ENCODE data around the gene TBC1D30.

TBC1D30 gene

DNA sequence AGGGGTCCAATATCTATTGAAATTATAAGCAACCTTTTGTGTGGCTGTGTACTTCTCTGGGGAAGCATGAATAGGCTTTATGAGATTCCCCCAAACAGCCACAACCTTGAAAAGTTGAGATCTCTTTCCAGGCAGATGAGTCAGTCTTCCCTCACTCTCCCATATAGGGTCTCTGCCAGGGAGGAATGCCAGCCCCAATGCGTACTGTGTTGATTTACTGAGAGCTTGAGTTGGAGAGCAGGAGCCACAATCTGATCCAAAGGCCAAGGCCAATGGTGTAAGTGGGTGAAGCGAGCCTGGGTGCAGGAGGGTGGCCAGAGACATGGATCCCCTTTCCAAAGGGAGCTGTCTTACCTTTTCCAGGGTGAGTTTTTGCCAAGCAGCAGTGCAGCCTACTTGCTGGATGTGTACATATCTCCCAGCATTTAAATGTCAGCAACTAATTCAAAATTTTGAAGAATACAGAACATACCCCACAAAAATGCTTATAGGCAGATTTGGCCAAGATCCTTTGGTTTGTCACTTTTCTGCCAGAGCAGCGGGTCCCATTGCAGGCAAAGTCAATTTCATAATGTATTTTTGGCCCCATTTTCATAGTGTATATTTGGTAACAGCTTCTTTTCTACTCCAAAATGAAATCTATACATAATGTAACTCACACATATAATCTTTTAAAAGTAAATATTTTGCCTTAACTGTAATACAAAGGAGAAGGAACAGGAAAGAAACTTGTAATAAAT, 88.2 kb downstream of the TBC1D30 start:
- DNase-seq (ENCODE audit: low read depth): no peak

DNA sequence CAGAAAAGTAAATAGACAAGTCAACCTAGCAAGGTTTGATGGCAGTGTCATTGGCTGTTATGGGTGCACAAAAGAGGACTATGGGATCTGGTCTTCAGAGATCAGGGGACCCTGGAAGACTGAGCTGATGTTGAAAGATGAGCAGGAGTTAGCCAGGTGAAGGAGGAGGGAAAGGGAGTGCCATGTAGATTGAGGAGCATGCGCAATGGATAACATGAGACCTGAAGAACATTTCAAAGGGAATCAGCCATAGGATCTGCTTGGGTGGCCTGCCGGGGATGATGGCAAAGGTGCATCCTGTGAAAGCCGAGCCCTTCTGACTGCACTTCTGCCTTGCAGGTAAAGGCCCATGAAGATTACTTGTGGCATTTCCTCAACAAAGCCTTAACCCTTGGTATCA, 90.8 kb downstream of the TBC1D30 start:
- no peak for DNase-seq (ENCODE audit: low read depth)

DNA sequence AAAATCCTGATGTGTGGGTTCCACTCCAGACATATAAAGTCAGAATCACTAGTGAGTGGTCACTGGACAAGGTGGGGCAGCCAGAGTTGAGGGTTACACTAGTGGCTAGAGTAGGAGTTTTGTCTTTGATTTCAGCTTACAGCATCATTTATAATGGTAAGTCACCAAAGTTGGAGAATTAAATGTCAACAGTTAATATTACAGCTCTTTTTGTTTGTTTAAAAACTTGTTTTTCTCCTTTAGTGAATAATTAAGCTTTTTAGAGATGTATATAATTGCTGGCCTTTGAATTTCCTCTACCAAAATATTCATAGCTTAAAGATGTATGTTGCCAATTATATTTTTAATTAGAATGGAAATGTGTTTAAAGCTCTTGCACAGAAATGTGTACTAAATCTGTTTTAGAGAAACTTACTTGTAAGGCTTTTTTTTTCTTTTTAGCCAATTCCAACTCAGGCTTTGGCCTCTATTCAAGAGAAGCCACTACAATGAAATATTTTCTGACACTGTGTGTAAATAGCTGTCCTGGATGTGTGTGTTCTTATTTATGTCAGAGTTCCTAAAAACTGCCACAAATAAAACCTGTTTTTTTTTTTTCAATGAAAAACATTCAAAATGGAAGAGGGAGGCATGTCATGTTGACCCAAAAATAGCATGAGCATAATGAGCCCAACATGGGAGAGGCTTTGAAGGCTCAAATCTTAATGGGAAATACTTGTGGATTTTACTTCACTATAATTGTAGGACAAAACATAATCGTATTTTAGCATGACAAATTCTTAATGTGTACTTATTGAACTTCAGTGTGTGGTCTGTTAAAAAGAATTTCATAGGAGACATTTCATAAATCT, 92.2 kb downstream of the TBC1D30 start:
- DNase-seq (ENCODE audit: low read depth): no peak

DNA sequence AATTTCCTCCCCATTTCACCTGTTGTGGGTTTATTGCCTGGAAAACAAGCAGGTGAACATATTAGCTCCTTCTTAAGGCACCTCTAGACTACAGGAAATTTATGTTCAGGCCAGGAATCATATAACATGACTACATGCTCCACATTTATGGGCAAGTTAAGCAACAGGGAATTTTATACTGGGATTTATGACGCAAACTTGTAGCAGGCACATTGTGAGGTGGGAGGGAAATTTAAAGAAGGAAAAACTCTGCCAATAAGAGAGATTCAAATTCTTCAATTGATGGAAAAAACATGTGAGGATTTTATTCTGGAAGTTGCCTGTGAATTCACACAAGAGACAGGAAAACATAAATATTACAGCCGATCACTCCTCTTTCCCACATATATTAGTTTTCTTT, 93.9 kb downstream of the TBC1D30 start:
- no peak for DNase-seq (ENCODE audit: low read depth)

DNA sequence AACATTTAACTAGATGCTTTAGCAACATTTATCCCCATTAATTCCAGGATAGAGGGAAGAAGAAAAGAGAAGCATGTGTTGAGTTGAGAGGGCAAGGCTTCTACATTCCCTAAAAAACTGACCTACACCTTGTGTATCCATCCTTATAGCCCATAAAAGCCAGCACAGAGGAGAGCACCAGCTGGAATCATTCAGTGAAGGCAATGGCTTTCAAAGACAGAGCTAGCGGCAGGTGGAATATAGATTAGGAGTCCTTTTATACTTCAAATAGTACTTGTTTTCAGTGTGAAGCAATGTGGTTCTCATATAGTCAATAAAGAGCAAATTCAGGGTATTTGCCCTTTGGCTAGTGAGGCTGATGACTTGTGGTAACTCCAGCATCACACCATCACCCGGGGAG, 94.4 kb downstream of the TBC1D30 start:
- DNase-seq (ENCODE audit: low read depth): no peak

DNA sequence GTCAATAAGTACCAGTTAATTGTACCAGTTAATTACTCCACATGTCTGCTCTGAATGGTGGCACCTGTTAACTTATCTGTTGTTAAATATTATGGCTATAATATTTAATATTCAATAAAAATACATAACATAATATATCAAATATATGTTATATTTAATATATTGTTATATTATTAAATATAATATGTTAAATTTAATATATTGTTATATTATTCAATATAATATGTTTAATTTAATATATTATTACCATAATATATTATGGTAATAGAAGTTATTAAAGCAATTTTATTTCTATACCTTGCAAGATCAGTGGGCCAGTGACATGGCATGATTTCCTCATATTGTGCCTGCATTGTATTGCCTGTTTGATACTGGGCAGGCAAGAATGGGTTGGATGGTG, 98.4 kb downstream of the TBC1D30 start:
- DNase-seq (ENCODE audit: low read depth): no peak

DNA sequence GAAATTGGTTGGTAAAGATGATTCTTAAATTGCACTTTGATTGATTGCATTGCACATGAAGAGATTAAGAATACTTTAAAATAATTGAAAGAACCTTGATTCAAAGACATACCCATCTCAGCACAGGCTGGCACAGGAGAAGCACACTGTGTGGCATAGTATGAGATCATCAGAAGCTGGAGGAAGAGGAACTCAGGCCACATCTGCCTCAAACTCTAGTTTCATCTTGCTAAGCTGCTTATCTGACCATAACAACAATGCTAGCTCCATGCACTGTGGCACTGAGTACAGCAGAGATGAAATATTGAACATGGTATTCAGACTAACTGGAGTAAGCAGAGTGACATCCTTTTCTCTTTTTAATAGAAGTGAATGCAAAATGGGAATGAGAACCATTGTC, 99.1 kb downstream of the TBC1D30 start:
- DNase-seq (ENCODE audit: low read depth): no peak
